Panc1 (cell line): ENCODE data around the gene DNAJA4.

Experiments used
- REST ChIP-seq, 2 experiments: IDR thresholded peaks; 2 replicates each; pipeline ENCODE4 v1.6.1; 2011 to 2012; ENCODE audit warnings: low read depth in 2 of 2, control low read depth in 1 of 2, low read length in 1 of 2, mild to moderate bottlenecking in 1 of 2, moderate library complexity in 1 of 2; ENCODE audit not compliant: insufficient read depth in 1 of 2
- TF ChIP-seq, protein P1 (sequence below): fragments of 450-650 bp; IDR thresholded peaks from 2 replicates; pipeline ENCODE4 v1.5.1; 2017; ENCODE audit warnings: mild to moderate bottlenecking

- no peak for TF ChIP-seq REST (IDR thresholded peaks at IDR 0.05; ENCODE audit: insufficient read depth in 1 of 2, low read depth in 2 of 2, low read length in 1 of 2)
- TF ChIP-seq, protein P1, sequence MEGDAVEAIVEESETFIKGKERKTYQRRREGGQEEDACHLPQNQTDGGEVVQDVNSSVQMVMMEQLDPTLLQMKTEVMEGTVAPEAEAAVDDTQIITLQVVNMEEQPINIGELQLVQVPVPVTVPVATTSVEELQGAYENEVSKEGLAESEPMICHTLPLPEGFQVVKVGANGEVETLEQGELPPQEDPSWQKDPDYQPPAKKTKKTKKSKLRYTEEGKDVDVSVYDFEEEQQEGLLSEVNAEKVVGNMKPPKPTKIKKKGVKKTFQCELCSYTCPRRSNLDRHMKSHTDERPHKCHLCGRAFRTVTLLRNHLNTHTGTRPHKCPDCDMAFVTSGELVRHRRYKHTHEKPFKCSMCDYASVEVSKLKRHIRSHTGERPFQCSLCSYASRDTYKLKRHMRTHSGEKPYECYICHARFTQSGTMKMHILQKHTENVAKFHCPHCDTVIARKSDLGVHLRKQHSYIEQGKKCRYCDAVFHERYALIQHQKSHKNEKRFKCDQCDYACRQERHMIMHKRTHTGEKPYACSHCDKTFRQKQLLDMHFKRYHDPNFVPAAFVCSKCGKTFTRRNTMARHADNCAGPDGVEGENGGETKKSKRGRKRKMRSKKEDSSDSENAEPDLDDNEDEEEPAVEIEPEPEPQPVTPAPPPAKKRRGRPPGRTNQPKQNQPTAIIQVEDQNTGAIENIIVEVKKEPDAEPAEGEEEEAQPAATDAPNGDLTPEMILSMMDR = no peak
Observed at GRCh38 chr15:78301326-78301725, 37.0 kb downstream of the DNAJA4 start.
